Measurements from ENCODE around the gene IQCN. TPM values are rescaled to one million over a fixed set of nuclear protein-coding genes. Genes with fewer than 3 reads are reported as not detected.

The IQCN gene, protein sequence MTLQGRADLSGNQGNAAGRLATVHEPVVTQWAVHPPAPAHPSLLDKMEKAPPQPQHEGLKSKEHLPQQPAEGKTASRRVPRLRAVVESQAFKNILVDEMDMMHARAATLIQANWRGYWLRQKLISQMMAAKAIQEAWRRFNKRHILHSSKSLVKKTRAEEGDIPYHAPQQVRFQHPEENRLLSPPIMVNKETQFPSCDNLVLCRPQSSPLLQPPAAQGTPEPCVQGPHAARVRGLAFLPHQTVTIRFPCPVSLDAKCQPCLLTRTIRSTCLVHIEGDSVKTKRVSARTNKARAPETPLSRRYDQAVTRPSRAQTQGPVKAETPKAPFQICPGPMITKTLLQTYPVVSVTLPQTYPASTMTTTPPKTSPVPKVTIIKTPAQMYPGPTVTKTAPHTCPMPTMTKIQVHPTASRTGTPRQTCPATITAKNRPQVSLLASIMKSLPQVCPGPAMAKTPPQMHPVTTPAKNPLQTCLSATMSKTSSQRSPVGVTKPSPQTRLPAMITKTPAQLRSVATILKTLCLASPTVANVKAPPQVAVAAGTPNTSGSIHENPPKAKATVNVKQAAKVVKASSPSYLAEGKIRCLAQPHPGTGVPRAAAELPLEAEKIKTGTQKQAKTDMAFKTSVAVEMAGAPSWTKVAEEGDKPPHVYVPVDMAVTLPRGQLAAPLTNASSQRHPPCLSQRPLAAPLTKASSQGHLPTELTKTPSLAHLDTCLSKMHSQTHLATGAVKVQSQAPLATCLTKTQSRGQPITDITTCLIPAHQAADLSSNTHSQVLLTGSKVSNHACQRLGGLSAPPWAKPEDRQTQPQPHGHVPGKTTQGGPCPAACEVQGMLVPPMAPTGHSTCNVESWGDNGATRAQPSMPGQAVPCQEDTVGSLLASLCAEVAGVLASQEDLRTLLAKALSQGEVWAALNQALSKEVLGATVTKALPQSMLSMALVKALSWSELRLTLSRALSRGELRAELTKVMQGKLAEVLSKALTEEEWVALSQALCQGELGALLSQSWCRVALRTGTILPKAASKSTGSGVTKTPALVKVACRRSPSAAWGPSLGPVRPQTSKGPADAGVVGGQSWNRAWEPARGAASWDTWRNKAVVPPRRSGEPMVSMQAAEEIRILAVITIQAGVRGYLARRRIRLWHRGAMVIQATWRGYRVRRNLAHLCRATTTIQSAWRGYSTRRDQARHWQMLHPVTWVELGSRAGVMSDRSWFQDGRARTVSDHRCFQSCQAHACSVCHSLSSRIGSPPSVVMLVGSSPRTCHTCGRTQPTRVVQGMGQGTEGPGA (N-terminal part only)
- total RNA-seq (2014; rRNA removed; shearing (Covaris generic)): 0.55 and 0.76 TPM in 2 replicates

DNA sequence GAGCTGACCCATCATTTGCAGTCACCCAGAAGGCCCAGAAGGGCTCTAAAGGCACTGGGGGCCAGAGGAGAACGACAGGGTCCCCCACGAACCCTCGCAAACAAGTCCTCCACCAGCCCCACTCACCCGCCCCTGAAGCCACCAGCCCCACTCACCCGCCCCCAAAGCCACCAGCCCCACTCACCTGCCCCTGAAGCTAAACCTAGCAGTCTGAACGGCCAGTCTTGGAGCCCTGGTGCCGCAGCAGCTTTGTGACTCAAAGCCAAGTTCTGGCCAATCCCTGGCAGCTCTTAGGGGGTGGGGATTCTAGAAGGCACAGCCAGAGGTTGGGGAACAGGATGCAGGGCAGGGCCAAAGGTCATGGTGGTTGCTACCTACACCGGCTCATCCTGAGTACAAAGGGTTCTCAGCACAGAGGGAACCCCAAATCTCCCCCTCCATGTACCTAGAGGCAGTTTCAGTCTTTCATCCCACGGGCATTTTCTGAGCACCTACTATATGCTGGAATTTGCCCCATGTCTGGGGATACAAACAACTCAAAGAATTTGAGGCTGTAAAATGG lies at the start of gene IQCN:
Gene IQCN (minus strand): TSS at position 234 of the 562 bp plus-strand sequence. CDS start 4,974 bp downstream, outside the sequence.
- H3K4me3 ChIP-seq (ENCODE audit: insufficient read depth, low read depth, low read length): no peak within 1 kb of the TSS
- peak; percentile 80 for DNase-seq
- no peaks in the 10 kb centered on the region for H3K27me3 ChIP-seq (ENCODE audit: control insufficient read depth, insufficient read depth, low read length)
- H3K36me3 ChIP-seq (replicated peaks; ENCODE audit: control insufficient read depth, insufficient read depth, low read length): peaks cover 7% of the 10 kb centered on the region

DNA sequence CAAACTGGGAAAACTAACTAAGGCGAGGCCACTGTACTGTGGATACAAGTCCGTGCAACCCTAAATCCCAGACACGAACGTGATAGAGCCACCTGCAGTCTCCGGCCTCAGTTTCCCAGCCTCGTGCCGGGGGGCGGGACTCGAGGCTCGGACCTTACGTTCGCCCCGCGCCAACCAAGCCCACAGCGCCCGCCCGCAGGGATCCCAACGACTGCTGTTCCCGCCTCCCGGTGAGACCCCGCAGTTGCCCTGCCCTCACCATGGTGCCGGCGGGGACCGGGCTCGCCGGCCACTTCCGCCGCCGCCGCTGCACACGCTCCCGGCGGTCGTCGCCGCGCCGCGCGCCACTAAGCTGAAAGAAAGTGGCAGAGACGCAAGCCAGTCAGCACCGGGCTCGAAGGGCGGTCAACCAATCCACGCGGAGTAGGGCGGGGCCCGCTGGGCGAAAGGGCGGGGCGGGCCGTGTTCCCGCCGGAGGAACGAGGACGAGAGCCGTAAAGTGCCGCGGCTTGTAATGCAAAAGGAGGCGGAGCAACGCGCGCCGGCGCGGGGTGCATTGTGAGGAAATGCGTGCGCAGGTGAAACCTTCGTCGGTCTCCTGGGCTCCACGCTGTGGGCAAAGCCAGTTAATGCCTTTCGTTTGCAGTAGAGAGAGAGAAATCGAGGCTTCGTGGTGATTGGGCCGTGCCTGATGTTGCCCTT lies 48.7 kb upstream of the IQCN start, which contains the start of gene LSM4:
Gene LSM4 (minus strand): TSS at position 318 of the 702 bp plus-strand sequence. CDS start 56 bp downstream, at position 262.
- Histone ChIP-seq H3K36me3 (replicated peaks; ENCODE audit: control insufficient read depth, insufficient read depth, low read length) (peaks cover 5% of the 10 kb centered on the region), H3K4me3 (ENCODE audit: insufficient read depth, low read depth, low read length) (peak within 1 kb of the TSS; percentile 82), H3K27me3 (ENCODE audit: control insufficient read depth, insufficient read depth, low read length) (no peaks in the 10 kb centered on the region)
- peak; percentile 100 for DNase-seq

DNA sequence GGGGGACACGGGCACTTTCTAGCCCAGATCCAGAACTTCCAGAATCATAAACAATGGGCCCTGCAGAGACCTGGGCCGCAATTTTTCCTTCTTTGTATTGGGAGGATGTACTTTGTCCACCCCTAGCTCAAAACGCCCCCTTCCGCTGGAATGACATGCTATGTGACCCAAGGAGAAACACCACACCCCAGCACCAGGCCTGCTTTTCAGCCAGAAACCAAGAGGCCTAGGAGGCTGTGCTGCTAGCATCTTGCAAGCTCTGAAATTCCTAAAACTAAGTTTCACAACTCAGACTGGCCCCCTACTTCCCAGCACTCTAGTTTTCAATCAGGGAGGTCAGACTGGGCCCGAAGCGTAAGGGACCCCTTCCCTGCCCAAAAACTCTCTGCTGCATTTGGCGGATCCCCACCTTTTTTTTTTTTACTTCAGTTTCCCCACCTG lies 48.1 kb upstream of the IQCN start:
- H3K4me3 ChIP-seq (ENCODE audit: insufficient read depth, low read depth, low read length): peak overlapping the region; percentile 82
- H3K36me3 ChIP-seq (replicated peaks; ENCODE audit: control insufficient read depth, insufficient read depth, low read length): peaks cover 5% of the 10 kb centered on the region
- H3K27me3 ChIP-seq (ENCODE audit: control insufficient read depth, insufficient read depth, low read length): no peaks in the 10 kb centered on the region
- DNase-seq: peak; percentile 84

DNA sequence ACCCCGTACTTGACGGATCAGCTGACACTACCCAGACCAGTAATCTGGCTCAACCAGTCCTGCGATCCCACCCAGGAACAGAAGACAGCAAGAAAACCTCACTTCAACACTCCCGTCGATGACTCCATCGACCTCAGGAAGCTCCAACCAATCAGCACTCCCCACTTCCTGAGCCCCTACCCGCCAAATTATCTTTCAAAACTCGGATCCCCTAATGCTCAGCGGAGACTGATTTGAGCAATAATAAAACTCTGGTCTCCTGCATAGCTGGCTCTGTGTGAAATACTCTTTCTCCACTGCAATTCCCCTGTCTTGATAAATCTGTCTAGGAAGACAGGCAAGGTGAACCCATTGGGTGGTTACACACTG lies 47.5 kb upstream of the IQCN start:
- Histone ChIP-seq H3K36me3 (replicated peaks; ENCODE audit: control insufficient read depth, insufficient read depth, low read length) (peaks cover 5% of the 10 kb centered on the region), H3K27me3 (ENCODE audit: control insufficient read depth, insufficient read depth, low read length) (no peaks in the 10 kb centered on the region), H3K4me3 (ENCODE audit: insufficient read depth, low read depth, low read length) (no peak overlapping the region)
- DNase-seq: no peak

DNA sequence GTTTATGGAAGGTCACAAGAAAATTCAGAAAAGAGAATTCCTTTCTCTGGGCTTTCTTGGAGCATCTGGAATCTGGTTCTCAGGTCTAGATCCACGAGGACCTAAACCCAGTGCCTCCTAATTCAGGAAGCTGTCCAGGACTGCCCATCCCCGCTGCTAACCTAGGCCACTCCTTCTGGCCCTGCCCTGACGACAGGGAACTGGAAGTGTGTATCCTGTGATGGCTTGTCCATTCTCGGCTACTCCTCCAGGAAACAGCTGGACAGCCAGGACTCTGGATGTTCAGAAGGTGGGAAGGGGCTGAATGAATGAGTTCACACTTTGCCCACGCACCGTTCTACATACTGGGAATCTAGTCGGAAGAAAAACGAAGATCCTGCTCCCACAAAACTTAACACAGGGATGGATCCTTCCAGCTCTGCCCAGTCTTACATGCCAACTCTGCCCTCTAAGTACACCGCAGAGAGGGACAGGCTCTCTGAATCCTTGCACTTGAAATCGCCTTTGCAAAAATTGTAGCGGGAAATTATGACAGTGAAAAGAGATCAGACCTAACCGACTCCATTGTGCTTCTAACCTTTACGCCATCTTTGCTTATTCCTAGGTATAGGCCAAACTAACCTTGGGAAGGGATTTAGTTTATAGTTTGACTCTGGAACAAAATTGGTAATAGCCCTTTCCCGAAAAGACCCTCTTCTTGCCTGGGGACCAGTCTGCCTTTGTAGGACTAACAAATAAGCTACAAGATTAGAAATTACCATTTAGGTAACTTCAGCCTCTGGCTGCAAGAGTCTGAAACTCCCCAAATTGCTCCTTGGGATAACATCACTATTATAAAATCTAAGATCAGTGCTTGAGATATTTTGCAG lies 46.8 kb upstream of the IQCN start:
- H3K4me3 ChIP-seq (ENCODE audit: insufficient read depth, low read depth, low read length): no peak overlapping the region
- DNase-seq: no peak
- peaks cover 5% of the 10 kb centered on the region for H3K36me3 ChIP-seq (replicated peaks; ENCODE audit: control insufficient read depth, insufficient read depth, low read length)
- no peaks in the 10 kb centered on the region for H3K27me3 ChIP-seq (ENCODE audit: control insufficient read depth, insufficient read depth, low read length)

DNA sequence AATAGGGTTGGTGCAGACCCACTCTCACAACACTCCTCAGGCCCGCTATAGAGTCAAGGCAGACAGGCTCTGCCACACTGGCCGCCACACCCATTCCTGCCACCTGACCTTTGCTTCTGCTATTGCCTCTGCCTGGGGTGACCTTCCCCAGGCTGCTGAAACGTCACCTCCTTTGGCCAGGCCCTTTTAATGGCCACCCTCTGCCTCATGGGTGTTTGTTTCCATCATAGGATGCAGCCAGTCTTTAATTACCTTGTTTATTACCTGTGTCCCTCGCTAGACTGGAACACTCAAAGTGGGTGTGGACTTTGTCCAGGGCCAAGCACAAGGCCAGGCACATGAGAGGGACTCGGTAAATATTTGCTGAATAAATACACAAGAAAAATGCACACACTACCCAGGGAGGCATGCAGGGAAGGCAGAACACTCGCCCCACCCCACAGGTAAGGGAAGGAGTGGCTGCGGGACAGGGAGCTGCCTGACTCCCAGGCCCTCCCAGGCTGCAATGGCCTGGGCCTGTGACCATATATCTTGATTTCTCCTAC lies 45.4 kb upstream of the IQCN start:
- DNase-seq: no peak
- H3K27me3 ChIP-seq (ENCODE audit: control insufficient read depth, insufficient read depth, low read length): no peaks in the 10 kb centered on the region
- H3K36me3 ChIP-seq (replicated peaks; ENCODE audit: control insufficient read depth, insufficient read depth, low read length): peaks cover 6% of the 10 kb centered on the region
- no peak overlapping the region for H3K4me3 ChIP-seq (ENCODE audit: insufficient read depth, low read depth, low read length)

DNA sequence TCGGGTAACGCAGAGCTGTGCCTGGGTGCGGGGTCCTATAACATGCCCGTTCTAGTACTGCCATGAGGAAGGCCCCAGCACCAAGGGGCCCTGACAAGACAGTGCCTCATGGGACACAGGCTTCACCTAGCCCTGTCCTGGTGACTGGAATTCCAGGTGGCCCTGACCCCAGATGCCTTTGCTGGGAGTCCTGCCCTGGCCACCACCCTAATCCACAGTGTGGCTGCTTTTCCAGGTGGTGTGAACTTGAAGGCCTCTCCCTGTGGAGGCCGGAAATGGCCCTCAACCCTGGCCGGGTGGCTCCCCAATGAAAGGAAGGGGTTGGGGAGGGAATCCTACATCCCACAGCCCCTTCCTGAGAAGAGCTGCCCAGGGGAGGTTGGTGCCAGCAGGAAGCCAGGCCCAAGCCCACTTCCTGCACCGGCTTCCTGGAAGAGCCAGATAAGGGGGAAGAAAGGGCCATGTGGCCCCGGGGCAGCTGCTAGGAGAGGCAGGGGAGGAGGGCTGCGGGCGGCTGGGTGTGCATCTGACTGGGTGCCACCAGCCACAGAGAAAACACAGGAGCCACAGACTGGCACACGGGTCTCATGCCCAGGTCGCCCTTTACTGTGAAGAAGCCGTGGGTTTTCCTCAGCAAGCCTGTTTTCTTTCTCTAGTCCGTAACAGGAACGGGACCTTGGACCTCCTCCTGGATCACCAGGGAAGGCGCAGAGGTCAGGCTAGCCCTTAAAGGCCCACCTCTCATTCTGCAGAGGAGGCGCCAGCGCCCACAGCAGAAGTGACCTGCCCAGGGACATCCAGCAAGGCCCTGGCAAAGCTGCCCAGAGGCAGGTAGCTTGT lies 43.9 kb upstream of the IQCN start:
- Histone ChIP-seq H3K36me3 (replicated peaks; ENCODE audit: control insufficient read depth, insufficient read depth, low read length) (peaks cover 14% of the 10 kb centered on the region), H3K4me3 (ENCODE audit: insufficient read depth, low read depth, low read length) (no peak overlapping the region), H3K27me3 (ENCODE audit: control insufficient read depth, insufficient read depth, low read length) (no peaks in the 10 kb centered on the region)
- DNase-seq: peak; percentile 40

DNA sequence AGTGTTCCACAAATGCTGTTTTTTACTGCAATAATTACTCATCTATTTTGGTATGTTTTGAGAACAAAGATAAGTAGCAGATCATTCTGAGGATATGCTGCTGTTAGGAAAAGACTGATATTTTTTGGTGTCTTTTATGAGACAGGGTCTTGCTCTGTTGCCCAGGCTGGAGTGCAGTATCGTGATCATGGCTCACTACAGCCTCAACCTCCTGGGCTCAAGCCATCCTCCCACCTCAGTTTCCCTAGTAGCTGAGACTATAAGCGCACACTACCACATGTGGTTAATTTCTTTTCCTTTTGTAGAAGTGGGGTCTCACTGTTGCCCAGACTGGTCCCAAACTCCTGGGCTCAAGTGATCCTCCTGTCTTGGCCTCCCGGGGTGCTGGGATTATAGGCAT lies 39.1 kb upstream of the IQCN start:
- no peak overlapping the region for H3K4me3 ChIP-seq (ENCODE audit: insufficient read depth, low read depth, low read length)
- H3K36me3 ChIP-seq (replicated peaks; ENCODE audit: control insufficient read depth, insufficient read depth, low read length): peaks cover 27% of the 10 kb centered on the region
- DNase-seq: no peak
- no peaks in the 10 kb centered on the region for H3K27me3 ChIP-seq (ENCODE audit: control insufficient read depth, insufficient read depth, low read length)

DNA sequence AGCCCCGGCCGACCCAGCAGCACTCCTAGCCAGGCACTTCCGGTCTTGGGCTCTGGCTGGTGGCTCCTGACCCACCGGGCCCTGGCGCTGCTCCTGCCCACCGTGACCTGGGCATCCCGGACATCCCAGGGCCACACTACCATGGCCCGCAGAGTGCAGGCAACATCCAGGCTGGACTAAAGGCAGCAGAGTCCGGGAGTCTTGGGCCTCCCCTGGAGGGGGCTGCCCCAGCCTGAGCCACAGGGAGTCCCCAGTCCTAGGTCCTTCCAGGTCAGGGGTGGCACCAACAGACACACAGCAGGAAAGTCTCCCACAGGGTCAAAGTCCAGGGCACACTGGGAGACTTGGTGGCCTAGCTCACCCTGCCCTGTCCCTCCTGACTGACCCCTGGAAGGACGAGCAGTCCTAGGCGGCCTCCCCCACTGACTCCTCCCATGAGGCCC lies 37.9 kb upstream of the IQCN start:
- peaks cover 28% of the 10 kb centered on the region for H3K36me3 ChIP-seq (replicated peaks; ENCODE audit: control insufficient read depth, insufficient read depth, low read length)

DNA sequence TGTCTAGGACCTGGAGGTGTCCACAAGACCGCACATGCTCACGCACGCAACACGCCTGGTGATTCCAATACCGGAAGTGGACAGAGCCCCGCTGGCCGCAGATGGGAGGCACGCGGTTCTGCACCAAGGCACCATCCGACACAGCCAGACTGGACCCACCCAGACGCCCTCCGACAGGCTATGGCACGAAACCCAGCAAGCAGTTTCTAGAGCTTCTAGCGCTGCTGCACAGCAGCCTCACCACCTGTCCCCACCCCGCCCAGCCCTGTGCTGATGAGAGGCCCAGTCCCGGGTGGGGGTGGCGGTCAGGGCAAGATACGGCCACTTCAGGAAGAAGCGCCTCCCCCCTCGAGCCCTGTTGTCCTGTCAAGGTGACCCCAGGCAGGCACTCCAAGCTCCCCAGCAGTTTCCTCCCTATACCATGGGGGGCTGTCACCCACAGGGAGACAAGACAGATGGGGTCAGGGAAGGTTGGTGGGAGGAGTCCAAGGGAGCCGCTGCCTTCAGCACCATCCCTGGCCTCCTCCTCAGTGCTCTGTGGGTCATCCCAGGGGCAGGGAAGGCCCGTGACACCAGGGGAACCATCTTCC lies 37.3 kb upstream of the IQCN start:
- no peak overlapping the region for H3K4me3 ChIP-seq (ENCODE audit: insufficient read depth, low read depth, low read length)
- DNase-seq: peak; percentile 43
- H3K27me3 ChIP-seq (ENCODE audit: control insufficient read depth, insufficient read depth, low read length): no peaks in the 10 kb centered on the region
- H3K36me3 ChIP-seq (replicated peaks; ENCODE audit: control insufficient read depth, insufficient read depth, low read length): peaks cover 30% of the 10 kb centered on the region

More for the DNA sequence above, 37.9 kb upstream of the IQCN start:
- Histone ChIP-seq H3K4me3 (ENCODE audit: insufficient read depth, low read depth, low read length) (no peak overlapping the region), H3K27me3 (ENCODE audit: control insufficient read depth, insufficient read depth, low read length) (no peaks in the 10 kb centered on the region)
- peak; percentile 27 for DNase-seq

DNA sequence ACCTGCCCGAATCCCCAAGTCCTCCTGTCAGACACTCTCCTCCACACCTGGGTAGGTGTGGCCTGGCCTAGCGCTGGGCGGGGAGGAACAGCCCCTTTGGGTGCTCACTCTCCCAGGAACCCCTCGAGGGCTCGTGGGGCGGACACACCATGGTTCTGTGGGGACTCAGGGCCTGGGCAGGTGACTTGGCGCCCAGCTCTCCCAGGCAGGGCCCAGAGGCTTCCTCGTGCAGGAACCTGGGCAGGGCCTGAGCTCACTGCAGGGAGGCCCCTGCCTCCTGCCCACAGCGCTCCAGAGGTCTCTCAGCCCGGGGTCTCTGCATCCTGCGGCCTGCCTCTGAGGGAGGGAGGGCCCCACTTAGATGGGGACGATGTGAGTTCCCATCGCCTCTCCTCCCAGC lies 36.7 kb upstream of the IQCN start:
- DNase-seq: peak; percentile 32
- peaks cover 30% of the 10 kb centered on the region for H3K36me3 ChIP-seq (replicated peaks; ENCODE audit: control insufficient read depth, insufficient read depth, low read length)

More for the DNA sequence above, 36.7 kb upstream of the IQCN start:
- H3K27me3 ChIP-seq (ENCODE audit: control insufficient read depth, insufficient read depth, low read length): no peaks in the 10 kb centered on the region
- no peak overlapping the region for H3K4me3 ChIP-seq (ENCODE audit: insufficient read depth, low read depth, low read length)
